Body of pancreas (tissue), 4 donors: ENCODE measurements around the gene DOCK9.

ENCODE experiments used
- CTCF ChIP-seq, 7 experiments: fragments of 450-650 bp in 4 of 7; fragments of 200-600 bp in 3 of 7; sonication (generic) in 3 of 7; IDR thresholded peaks; one replicate each; pipeline ENCODE4 v1.5.1; 2016 to 2019; ENCODE audit warnings: antibody characterized with exemption in 7 of 7
- POLR2A ChIP-seq, 3 donors: fragments of 450-650 bp; IDR thresholded peaks; one replicate each; pipeline ENCODE4 v1.6.1; 2016; ENCODE audit warnings: antibody characterized with exemption in 3 of 3, mild to moderate bottlenecking in 2 of 3

- no peak for TF ChIP-seq POLR2A (IDR thresholded peaks at IDR 0.05)
- no peak for TF ChIP-seq CTCF (IDR thresholded peaks at IDR 0.05)
Measured at GRCh38 chr13:98875146-98875729, 102.6 kb downstream of the DOCK9 start.
